Measurements from ENCODE around the gene C1orf105. TPM values are rescaled to one million over a fixed set of nuclear protein-coding genes. Genes with fewer than 3 reads are reported as not detected.

The C1orf105 gene
- total and polyA plus RNA-seq, 10 of the 15 experiments (the other 5 are each of a cell fraction or from before 2014, with no cell fraction given): not detected

DNA sequence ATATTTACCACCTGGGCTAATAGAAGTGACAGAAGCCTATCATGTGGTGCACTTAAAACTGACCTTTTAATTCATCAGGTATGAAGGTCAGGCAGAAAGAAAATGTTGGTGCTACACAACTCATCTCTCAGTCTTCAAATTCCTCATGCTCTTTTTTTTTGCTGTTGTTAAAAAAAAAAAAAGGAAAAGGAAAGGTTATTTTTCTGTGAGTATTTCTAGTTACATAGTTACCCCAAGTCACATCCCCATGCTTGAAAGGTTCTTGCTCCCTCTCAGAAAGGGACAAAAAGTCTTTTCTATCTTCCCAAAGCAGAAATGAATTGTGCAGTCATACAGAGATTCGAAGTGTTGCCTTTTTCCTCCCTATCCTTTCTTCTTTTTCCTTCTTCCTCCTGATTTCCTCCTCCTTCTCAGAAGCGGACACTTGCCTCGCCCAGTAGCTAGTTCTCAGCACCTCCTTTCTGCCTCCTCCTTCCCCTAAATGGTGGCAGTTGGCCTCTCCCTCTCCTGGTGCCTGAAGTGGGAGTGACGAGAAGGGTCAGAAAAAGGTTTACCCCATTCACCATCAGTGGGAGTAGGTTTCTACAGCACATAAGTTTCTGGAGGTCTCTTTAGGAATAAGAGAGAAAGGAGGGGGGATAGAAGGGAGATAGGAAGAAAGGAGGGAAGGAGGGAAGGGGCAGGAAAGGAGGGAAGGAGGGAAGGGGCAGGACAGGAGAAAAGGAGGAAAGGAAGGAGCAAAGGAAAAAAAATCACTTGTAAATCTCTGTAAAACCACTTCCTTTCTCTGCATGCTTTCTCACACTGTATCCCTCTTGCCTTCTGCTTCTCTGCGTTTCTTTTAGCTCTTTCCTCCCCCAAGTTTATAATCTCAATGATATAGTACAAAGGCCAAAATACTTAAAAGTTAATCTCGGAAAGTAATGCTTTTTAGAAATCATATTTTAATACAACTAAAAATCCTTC is 20.4 kb upstream of the C1orf105 start (continued):
- TF ChIP-seq MAX (IDR thresholded peaks at IDR 0.05; ENCODE audit: low read depth, low read length): no peak
- TF ChIP-seq, protein P1, sequence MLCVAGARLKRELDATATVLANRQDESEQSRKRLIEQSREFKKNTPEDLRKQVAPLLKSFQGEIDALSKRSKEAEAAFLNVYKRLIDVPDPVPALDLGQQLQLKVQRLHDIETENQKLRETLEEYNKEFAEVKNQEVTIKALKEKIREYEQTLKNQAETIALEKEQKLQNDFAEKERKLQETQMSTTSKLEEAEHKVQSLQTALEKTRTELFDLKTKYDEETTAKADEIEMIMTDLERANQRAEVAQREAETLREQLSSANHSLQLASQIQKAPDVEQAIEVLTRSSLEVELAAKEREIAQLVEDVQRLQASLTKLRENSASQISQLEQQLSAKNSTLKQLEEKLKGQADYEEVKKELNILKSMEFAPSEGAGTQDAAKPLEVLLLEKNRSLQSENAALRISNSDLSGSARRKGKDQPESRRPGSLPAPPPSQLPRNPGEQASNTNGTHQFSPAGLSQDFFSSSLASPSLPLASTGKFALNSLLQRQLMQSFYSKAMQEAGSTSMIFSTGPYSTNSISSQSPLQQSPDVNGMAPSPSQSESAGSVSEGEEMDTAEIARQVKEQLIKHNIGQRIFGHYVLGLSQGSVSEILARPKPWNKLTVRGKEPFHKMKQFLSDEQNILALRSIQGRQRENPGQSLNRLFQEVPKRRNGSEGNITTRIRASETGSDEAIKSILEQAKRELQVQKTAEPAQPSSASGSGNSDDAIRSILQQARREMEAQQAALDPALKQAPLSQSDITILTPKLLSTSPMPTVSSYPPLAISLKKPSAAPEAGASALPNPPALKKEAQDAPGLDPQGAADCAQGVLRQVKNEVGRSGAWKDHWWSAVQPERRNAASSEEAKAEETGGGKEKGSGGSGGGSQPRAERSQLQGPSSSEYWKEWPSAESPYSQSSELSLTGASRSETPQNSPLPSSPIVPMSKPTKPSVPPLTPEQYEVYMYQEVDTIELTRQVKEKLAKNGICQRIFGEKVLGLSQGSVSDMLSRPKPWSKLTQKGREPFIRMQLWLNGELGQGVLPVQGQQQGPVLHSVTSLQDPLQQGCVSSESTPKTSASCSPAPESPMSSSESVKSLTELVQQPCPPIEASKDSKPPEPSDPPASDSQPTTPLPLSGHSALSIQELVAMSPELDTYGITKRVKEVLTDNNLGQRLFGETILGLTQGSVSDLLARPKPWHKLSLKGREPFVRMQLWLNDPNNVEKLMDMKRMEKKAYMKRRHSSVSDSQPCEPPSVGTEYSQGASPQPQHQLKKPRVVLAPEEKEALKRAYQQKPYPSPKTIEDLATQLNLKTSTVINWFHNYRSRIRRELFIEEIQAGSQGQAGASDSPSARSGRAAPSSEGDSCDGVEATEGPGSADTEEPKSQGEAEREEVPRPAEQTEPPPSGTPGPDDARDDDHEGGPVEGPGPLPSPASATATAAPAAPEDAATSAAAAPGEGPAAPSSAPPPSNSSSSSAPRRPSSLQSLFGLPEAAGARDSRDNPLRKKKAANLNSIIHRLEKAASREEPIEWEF (IDR thresholded peaks at IDR 0.05; ENCODE audit: insufficient replicate concordance, low read depth, low read length): peak; percentile 32

GRCh38 chr1:172400722-172401105 is 19.8 kb upstream of the C1orf105 start:
- FAIRE-seq (no peak), DNase-seq (ENCODE audit: low read depth, low spot score) (no peak), ATAC-seq (no peak)
- CTCF ChIA-PET: interaction anchor here (0.9 to 9.8 kb wide), 14 partner anchors 10 to 756 kb away, joined by 3 to 71 read pairs (median 8); no protein-coding TSS in a partner anchor
- no peaks in the 10 kb centered on the region for H4K20me1 ChIP-seq (ENCODE audit: control insufficient read depth, insufficient read depth)
- H3K27me3 ChIP-seq (replicated peaks in 1 of 2; ENCODE audit: control insufficient read depth in 2 of 2, insufficient read depth in 2 of 2, low read length in 1 of 2): no peaks in the 10 kb centered on the region
- no peaks in the 10 kb centered on the region for H3K79me2 ChIP-seq (ENCODE audit: control insufficient read depth, insufficient read depth, low read length)
- SMC1A ChIA-PET (ENCODE audit: uncharacterized antibody, unreplicated experiment): interaction anchor here (1.2 to 16.5 kb wide), 13 partner anchors 11 to 397 kb away, joined by 3 to 413 read pairs (median 34); no protein-coding TSS in a partner anchor
- H3K9me3 ChIP-seq (replicated peaks; ENCODE audit: control insufficient read depth, insufficient read depth, low read length): no peaks in the 10 kb centered on the region; the same call in 2 of the 3 replicates
- in situ Hi-C loops (cut with MboI) (no loop called here), intact Hi-C loops (cut with micrococcal nuclease; ENCODE audit: unreplicated experiment) (no loop called here)
- TF ChIP-seq, protein P2, sequence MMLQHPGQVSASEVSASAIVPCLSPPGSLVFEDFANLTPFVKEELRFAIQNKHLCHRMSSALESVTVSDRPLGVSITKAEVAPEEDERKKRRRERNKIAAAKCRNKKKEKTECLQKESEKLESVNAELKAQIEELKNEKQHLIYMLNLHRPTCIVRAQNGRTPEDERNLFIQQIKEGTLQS (IDR thresholded peaks at IDR 0.05; ENCODE audit: borderline replicate concordance, extremely low read depth, low read depth, low read length): no peak
- TF ChIP-seq JUND (IDR thresholded peaks at IDR 0.05; ENCODE audit: low read depth, low read length) (no peak), IRF4 (IDR thresholded peaks at IDR 0.05; ENCODE audit: low read depth, low read length) (no peak), ZNF622 (IDR thresholded peaks at IDR 0.05) (no peak), GABPA (IDR thresholded peaks at IDR 0.05; ENCODE audit: low read depth) (no peak)
- 29% methylated on average over 1 of the region's 1 CpG for WGBS (ENCODE audit: insufficient coverage, insufficient replicate concordance, low lambda C conversion rate, missing lambda C conversion rate)
- no peak overlapping the region for H2AFZ ChIP-seq (ENCODE audit: control insufficient read depth, low read depth, low read length)
- RAD21 ChIA-PET (ENCODE audit: unreplicated experiment): interaction anchor here (0.8 to 15.1 kb wide), 9 partner anchors 44 to 397 kb away, joined by 3 to 394 read pairs (median 24); no protein-coding TSS in a partner anchor
- peaks cover 43% of the 10 kb centered on the region for H3K4me1 ChIP-seq (ENCODE audit: control insufficient read depth, insufficient read depth, low read length)
- no TSS peak for BruUV-seq (replicated peaks)
- POLR2A ChIA-PET: no interaction called here
- H3K27ac ChIP-seq (ENCODE audit: control insufficient read depth, insufficient read depth): 0 out of 2 replicates have a peak overlapping the region, but pooled peaks have one; percentile 19
- no peaks in the 10 kb centered on the region for H3K36me3 ChIP-seq (ENCODE audit: control insufficient read depth in 2 of 2, insufficient read depth in 2 of 2, low read length in 1 of 2)
- H3K4me2 ChIP-seq (ENCODE audit: control insufficient read depth, insufficient read depth): no peak overlapping the region
- no peak overlapping the region for H3K4me3 ChIP-seq
- H3K9ac ChIP-seq (ENCODE audit: control insufficient read depth, insufficient read depth, low read length): no peak overlapping the region

Data from GM12878 (cell line).